ENCODE data around the gene HM13. TPM values are rescaled to one million over a fixed set of nuclear protein-coding genes. Genes with fewer than 3 reads are reported as not detected.

Gene HM13
- total and polyA plus RNA-seq, 2 of the 13 experiments (the other 11 are each of a cell fraction or from before 2014, with no cell fraction given) = 118 to 243 TPM

- intact Hi-C loops (cut with micrococcal nuclease; ENCODE audit: unreplicated experiment) = no loop called here
- Histone ChIP-seq H3K36me3 (replicated peaks in 1 of 2; ENCODE audit: control insufficient read depth in 1 of 2, insufficient read depth in 2 of 2, low read length in 2 of 2) (no peaks in the 10 kb centered on the region), H3K4me1 (ENCODE audit: insufficient read depth, low read length) (peaks cover 29% of the 10 kb centered on the region), H3K27ac (ENCODE audit: extremely low read length, insufficient read depth, low read length) (no peak overlapping the region), H3K9me3 (ENCODE audit: low read length) (no peaks in the 10 kb centered on the region), H2AFZ (ENCODE audit: low read length) (no peak overlapping the region), H4K20me1 (ENCODE audit: insufficient read depth, low read length) (no peaks in the 10 kb centered on the region), H3K4me2 (ENCODE audit: low read depth, low read length) (no peak overlapping the region), H3K9ac (ENCODE audit: insufficient read depth, low read depth, low read length) (no peak overlapping the region), H3K79me2 (ENCODE audit: insufficient read depth, low read length) (no peaks in the 10 kb centered on the region), H3K4me3 (replicated peaks in 1 of 3; ENCODE audit: insufficient read depth in 1 of 3, low read depth in 2 of 3, low read length in 3 of 3) (no peak overlapping the region), H3K27me3 (ENCODE audit: control insufficient read depth in 1 of 2, insufficient read depth in 2 of 2, low read length in 2 of 2) (no peaks in the 10 kb centered on the region)
- in situ Hi-C loops (cut with HindIII; ENCODE audit: extremely low pct_ligation_motif_present, low pct_unique_long_range_greater_than_20kb) = no loop called here
- ATAC-seq = no peak
- WGBS (ENCODE audit: low lambda C conversion rate) = 99% methylated on average over 6 of the region's 6 CpGs
- TF ChIP-seq ZNF580 (CRISPR knock-in tag; IDR thresholded peaks at IDR 0.05; ENCODE audit: borderline replicate concordance, low read depth) = no peak
- TF ChIP-seq XRCC5 (optimal IDR thresholded peaks at IDR 0.05; ENCODE audit: low read length) = no peak
- 0 out of 2 replicates have a peak, but pooled peaks have one; percentile 18 for TF ChIP-seq ZNF646 (CRISPR knock-in tag; IDR thresholded peaks at IDR 0.05)
- BruUV-seq (replicated peaks) = no TSS peak
- POLR2A ChIA-PET = interaction anchor here (1.9 to 16.4 kb wide), 2 partner anchors 10 to 28 kb away, joined by 6 to 1427 read pairs; partner anchors contain the start of gene ID1
- CTCF ChIA-PET (ENCODE audit: low intra/inter-chr PET ratio, low total read pairs) = interaction anchor here (2.3 kb wide), 1 partner anchor 33 kb away, joined by 12 read pairs; no protein-coding TSS in a partner anchor
- no peak for DNase-seq (ENCODE audit: low spot score)
- FAIRE-seq = no peak
Measured at GRCh38 chr20:31579245-31579644, 65.0 kb downstream of the HM13 start.

Measured in HepG2 (cell line).